Smooth muscle cell (in vitro differentiated cells): ENCODE data around the gene DNAH14. TPM values are rescaled to one million over a fixed set of nuclear protein-coding genes. Genes with fewer than 3 reads are reported as not detected.

Experiments used
- DNase-seq: peaks from one replicate; lab custom pipeline; 2025; ENCODE audit not compliant: unreplicated experiment; lab: John Stamatoyannopoulos, UW
- H2AFZ ChIP-seq: fragments of 200-600 bp; sonication (generic); 2 replicates; pipeline ENCODE4 v1.6.0; 2016; ENCODE audit warnings: antibody characterized with exemption, low read depth, mild to moderate bottlenecking
- H3F3A ChIP-seq: fragments of 200-600 bp; sonication (generic); 2 replicates; pipeline ENCODE4 v1.6.0; 2017; ENCODE audit warnings: antibody characterized with exemption, low read depth
- H3K27ac ChIP-seq: fragments of 200-600 bp; sonication (generic); 2 replicates; pipeline ENCODE4 v1.5.1; 2016; ENCODE audit warnings: low read depth, mild to moderate bottlenecking
- H3K27me3 ChIP-seq: fragments of 200-600 bp; sonication (generic); 2 replicates; pipeline ENCODE4 v1.6.1; 2016; ENCODE audit warnings: low read depth, mild to moderate bottlenecking
- H3K36me3 ChIP-seq: fragments of 200-600 bp; sonication (generic); 2 replicates; pipeline ENCODE4 v1.5.1; 2016; ENCODE audit warnings: low read depth
- H3K4me1 ChIP-seq: fragments of 200-600 bp; sonication (generic); 2 replicates; pipeline ENCODE4 v1.5.1; 2016; ENCODE audit warnings: low read depth
- H3K4me2 ChIP-seq: fragments of 200-600 bp; sonication (generic); 2 replicates; pipeline ENCODE4 v1.6.0; 2016; ENCODE audit warnings: mild to moderate bottlenecking
- H3K4me3 ChIP-seq: fragments of 200-600 bp; sonication (generic); 2 replicates; pipeline ENCODE4 v1.5.1; 2016; ENCODE audit warnings: mild to moderate bottlenecking
- H3K79me2 ChIP-seq: fragments of 200-600 bp; sonication (generic); 2 replicates; pipeline ENCODE4 v1.6.0; 2016; ENCODE audit warnings: low read depth, mild to moderate bottlenecking
- H3K9ac ChIP-seq: fragments of 200-600 bp; sonication (generic); 2 replicates; pipeline ENCODE4 v1.6.0; 2016; ENCODE audit warnings: low read depth
- H3K9me3 ChIP-seq: fragments of 200-600 bp; sonication (generic); replicated peaks from 2 replicates; pipeline ENCODE4 v1.5.1; 2016; ENCODE audit warnings: low read depth
- H4K20me1 ChIP-seq: fragments of 200-600 bp; sonication (generic); 2 replicates; pipeline ENCODE4 v1.6.0; 2016; ENCODE audit warnings: low read depth
- WGBS: methylation state at CpG from one replicate; pipeline ENCODE4 v1.1.7; 2016; ENCODE audit warnings: low lambda C conversion rate; 5-methylcytosine and 5-hydroxymethylcytosine counted together
- polyA plus RNA-seq: library from polyadenylated mRNA; unstranded; fragments of >200 nt; fragmentation: Nextera tagmentation; extraction: Ambion mirVana; gene quantifications from 2 replicates; pipeline ENCODE4 v1.2.1, GENCODE V29; 2016
- total RNA-seq: library from RNA; depleted of rRNA; stranded (reverse); fragments of >200 nt; gene quantifications from 2 replicates; pipeline ENCODE4 v1.2.3, GENCODE V29; 2014
- TF ChIP-seq, protein P1 (sequence below): fragments of 200-600 bp; sonication (generic); IDR thresholded peaks from 2 replicates; pipeline ENCODE4 v1.5.1; 2017; ENCODE audit warnings: borderline replicate concordance, mild to moderate bottlenecking, antibody characterized with exemption; ENCODE audit not compliant: insufficient read depth, poor library complexity, severe bottlenecking

The DNAH14 gene
- total and polyA plus RNA-seq, 2 experiments from 2014 or later: 9.4 to 44.0 TPM

- WGBS: 60% methylated on average over 9 of the region's 9 CpGs
- no peaks in the 10 kb centered on the region for H3K27me3 ChIP-seq
- peak overlapping the region; percentile 29 for H3K27ac ChIP-seq
- H3K79me2 ChIP-seq: no peaks in the 10 kb centered on the region
- no peaks in the 10 kb centered on the region for H3K4me1 ChIP-seq
- H3K36me3 ChIP-seq: no peaks in the 10 kb centered on the region
- H3K4me2 ChIP-seq: no peak overlapping the region
- H2AFZ ChIP-seq: no peak overlapping the region
- no peak overlapping the region for H3K9ac ChIP-seq
- H3F3A ChIP-seq: no peaks in the 10 kb centered on the region
- H4K20me1 ChIP-seq: no peaks in the 10 kb centered on the region
- no peak for DNase-seq
- TF ChIP-seq, protein P1, sequence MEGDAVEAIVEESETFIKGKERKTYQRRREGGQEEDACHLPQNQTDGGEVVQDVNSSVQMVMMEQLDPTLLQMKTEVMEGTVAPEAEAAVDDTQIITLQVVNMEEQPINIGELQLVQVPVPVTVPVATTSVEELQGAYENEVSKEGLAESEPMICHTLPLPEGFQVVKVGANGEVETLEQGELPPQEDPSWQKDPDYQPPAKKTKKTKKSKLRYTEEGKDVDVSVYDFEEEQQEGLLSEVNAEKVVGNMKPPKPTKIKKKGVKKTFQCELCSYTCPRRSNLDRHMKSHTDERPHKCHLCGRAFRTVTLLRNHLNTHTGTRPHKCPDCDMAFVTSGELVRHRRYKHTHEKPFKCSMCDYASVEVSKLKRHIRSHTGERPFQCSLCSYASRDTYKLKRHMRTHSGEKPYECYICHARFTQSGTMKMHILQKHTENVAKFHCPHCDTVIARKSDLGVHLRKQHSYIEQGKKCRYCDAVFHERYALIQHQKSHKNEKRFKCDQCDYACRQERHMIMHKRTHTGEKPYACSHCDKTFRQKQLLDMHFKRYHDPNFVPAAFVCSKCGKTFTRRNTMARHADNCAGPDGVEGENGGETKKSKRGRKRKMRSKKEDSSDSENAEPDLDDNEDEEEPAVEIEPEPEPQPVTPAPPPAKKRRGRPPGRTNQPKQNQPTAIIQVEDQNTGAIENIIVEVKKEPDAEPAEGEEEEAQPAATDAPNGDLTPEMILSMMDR: no peak
- H3K4me3 ChIP-seq: no peak overlapping the region
- H3K9me3 ChIP-seq: no peaks in the 10 kb centered on the region
These were observed 516.4 kb downstream of the DNAH14 start for GRCh38 chr1:225445639-225446594.

DNA sequence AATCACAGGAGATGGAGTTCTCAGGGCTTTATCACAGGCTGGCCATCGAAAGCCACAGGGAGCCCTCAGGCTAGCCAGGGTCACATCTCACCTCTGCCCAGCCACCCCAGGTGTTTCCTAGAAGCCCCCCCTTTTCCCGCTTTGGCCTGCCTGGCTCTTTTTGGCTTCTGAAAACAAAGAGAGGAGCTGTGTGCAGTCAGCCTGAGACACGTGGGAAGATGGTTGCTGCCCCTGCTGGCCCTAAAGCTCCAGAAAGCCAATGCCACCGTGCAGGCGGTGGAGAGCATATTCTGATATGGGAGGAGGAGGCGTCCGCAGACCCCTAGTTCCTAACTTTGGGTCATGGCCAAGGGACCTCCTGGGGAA lies 517.1 kb downstream of the DNAH14 start:
- no peak overlapping the region for H2AFZ ChIP-seq
- H3K27me3 ChIP-seq: no peaks in the 10 kb centered on the region
- no peaks in the 10 kb centered on the region for H4K20me1 ChIP-seq
- H3K79me2 ChIP-seq: no peaks in the 10 kb centered on the region
- H3K4me2 ChIP-seq: no peak overlapping the region
- H3K36me3 ChIP-seq: no peaks in the 10 kb centered on the region
- H3K4me1 ChIP-seq: no peaks in the 10 kb centered on the region
- no peak overlapping the region for H3K9ac ChIP-seq
- H3F3A ChIP-seq: no peaks in the 10 kb centered on the region
- TF ChIP-seq, protein P1: no peak
- H3K27ac ChIP-seq: no peak overlapping the region
- no peaks in the 10 kb centered on the region for H3K9me3 ChIP-seq
- DNase-seq: no peak
- H3K4me3 ChIP-seq: no peak overlapping the region
- WGBS: 52% methylated on average over 7 of the region's 7 CpGs

GRCh38 chr1:225446981-225447615 lies 517.6 kb downstream of the DNAH14 start:
- 57% methylated on average over 9 of the region's 9 CpGs for WGBS
- no peak overlapping the region for H3K27ac ChIP-seq

More at GRCh38 chr1:225446981-225447615, 517.6 kb downstream of the DNAH14 start:
- H3K36me3 ChIP-seq: no peaks in the 10 kb centered on the region
- H3K4me1 ChIP-seq: no peaks in the 10 kb centered on the region
- no peaks in the 10 kb centered on the region for H3K79me2 ChIP-seq
- no peak overlapping the region for H3K9ac ChIP-seq
- no peaks in the 10 kb centered on the region for H3K27me3 ChIP-seq
- H3K4me2 ChIP-seq: no peak overlapping the region
- no peak overlapping the region for H3K4me3 ChIP-seq
- no peaks in the 10 kb centered on the region for H3F3A ChIP-seq
- H4K20me1 ChIP-seq: no peaks in the 10 kb centered on the region
- DNase-seq: no peak
- TF ChIP-seq, protein P1: no peak
- no peaks in the 10 kb centered on the region for H3K9me3 ChIP-seq
- H2AFZ ChIP-seq: no peak overlapping the region
